DOHH2 (cell line): ENCODE data around the gene PLA2G4B.

Experiments used
- CTCF ChIP-seq: fragments of 200-600 bp; sonication (generic); IDR thresholded peaks from one replicate; pipeline ENCODE4 v1.5.1; 2014; ENCODE audit warnings: antibody characterized with exemption, mild to moderate bottlenecking, low read depth, low read length; ENCODE audit not compliant: poor library complexity, severe bottlenecking
- EZH2phosphoT487 ChIP-seq: fragments of 200-600 bp; sonication (generic); IDR thresholded peaks from 2 replicates; pipeline ENCODE4 v1.6.1; 2017; ENCODE audit warnings: borderline replicate concordance, mild to moderate bottlenecking, antibody characterized with exemption, low read length, moderate library complexity, mixed read lengths

- TF ChIP-seq CTCF (no peak), EZH2phosphoT487 (no peak)
These were observed 9.9 kb upstream of the PLA2G4B start for GRCh38 chr15:41828807-41829141.
